Gastroesophageal sphincter (tissue), 3 donors: ENCODE measurements around the gene CD3G.

Experiments used
- CTCF ChIP-seq, 4 experiments: fragments of 200-600 bp in 2 of 4; fragments of 450-650 bp in 2 of 4; sonication (generic) in 1 of 4; IDR thresholded peaks; one replicate each; pipeline ENCODE4 v1.5.1; 2017 to 2019; ENCODE audit warnings: antibody characterized with exemption in 4 of 4, mild to moderate bottlenecking in 2 of 4, moderate library complexity in 2 of 4
- EP300 ChIP-seq: sonication (generic); formaldehyde crosslinking; IDR thresholded peaks from one replicate; pipeline ENCODE4 v1.6.1; 2017; ENCODE audit warnings: antibody characterized with exemption, mild to moderate bottlenecking
- POLR2A ChIP-seq, 2 donors: fragments of 450-650 bp; IDR thresholded peaks; one replicate each; pipeline ENCODE4 v1.6.1; 2017; ENCODE audit warnings: antibody characterized with exemption in 2 of 2, mild to moderate bottlenecking in 2 of 2, moderate library complexity in 1 of 2
- POLR2AphosphoS5 ChIP-seq: sonication (generic); formaldehyde crosslinking; IDR thresholded peaks from one replicate; pipeline ENCODE4 v1.6.1; 2017; ENCODE audit warnings: antibody characterized with exemption

- no peak for TF ChIP-seq POLR2A (IDR thresholded peaks at IDR 0.05)
- TF ChIP-seq CTCF (IDR thresholded peaks at IDR 0.05): no peak
- no peak for TF ChIP-seq POLR2AphosphoS5
- TF ChIP-seq EP300: no peak
Measured at GRCh38 chr11:118338637-118339061, 5.5 kb upstream of the CD3G start.
